ENCODE measurements around the gene CASK.

The CASK gene

GRCh38 chrX:41561045-41561444 is 362.3 kb downstream of the CASK start:
- TF ChIP-seq, protein P1, sequence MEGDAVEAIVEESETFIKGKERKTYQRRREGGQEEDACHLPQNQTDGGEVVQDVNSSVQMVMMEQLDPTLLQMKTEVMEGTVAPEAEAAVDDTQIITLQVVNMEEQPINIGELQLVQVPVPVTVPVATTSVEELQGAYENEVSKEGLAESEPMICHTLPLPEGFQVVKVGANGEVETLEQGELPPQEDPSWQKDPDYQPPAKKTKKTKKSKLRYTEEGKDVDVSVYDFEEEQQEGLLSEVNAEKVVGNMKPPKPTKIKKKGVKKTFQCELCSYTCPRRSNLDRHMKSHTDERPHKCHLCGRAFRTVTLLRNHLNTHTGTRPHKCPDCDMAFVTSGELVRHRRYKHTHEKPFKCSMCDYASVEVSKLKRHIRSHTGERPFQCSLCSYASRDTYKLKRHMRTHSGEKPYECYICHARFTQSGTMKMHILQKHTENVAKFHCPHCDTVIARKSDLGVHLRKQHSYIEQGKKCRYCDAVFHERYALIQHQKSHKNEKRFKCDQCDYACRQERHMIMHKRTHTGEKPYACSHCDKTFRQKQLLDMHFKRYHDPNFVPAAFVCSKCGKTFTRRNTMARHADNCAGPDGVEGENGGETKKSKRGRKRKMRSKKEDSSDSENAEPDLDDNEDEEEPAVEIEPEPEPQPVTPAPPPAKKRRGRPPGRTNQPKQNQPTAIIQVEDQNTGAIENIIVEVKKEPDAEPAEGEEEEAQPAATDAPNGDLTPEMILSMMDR (IDR thresholded peaks at IDR 0.05; ENCODE audit: low read depth, low read length): no peak
- no peak overlapping the region for H3K27ac ChIP-seq
- no peaks in the 10 kb centered on the region for H3K36me3 ChIP-seq
- H3K4me3 ChIP-seq (ENCODE audit: low read depth, low read length): no peak overlapping the region
- no peaks in the 10 kb centered on the region for H3K27me3 ChIP-seq (ENCODE audit: insufficient read depth, low read depth, severe bottlenecking)
- H3K9me3 ChIP-seq (ENCODE audit: severe bottlenecking): no peaks in the 10 kb centered on the region
- no peak for DNase-seq

DNA sequence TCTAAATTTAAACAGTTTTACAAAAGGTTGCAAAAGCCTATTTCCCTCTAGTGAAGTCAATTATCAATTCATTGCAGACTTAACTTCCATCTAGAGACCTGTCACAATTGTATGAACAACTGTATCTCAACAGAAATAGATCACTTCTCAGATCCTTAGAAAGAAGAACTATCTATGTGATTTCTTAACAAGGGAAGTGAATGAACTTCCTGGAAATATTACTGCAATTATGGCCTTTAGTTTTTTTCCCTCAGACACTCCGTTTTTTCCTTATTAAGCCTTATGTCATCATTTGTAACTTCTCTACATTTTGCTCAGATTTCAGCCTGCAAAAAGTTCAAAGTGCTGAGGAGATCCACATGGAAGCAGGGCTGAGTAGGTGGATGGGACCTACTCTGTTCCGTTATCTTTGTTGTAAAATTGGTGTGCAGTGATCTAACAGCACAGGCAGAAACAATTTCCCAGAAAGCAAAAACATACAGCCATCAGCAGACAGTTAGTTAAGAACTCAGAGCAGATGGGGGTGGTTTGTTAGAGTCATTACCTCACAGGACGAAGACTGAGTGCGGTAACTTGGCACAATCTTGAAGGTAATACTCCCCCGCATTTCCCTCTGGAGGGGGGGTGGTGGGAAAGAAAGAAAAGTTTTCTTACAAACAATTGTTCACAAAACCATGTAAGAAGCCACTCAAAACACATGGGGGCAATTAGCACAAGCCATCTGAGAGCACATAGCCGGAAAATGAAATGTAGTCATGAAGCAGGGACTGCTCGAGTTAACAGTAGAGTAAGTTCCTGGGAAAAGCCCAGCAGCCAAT is 363.9 kb downstream of the CASK start:
- DNase-seq: no peak
- Histone ChIP-seq H3K36me3 (no peaks in the 10 kb centered on the region), H3K27me3 (ENCODE audit: insufficient read depth, low read depth, severe bottlenecking) (no peaks in the 10 kb centered on the region), H3K27ac (no peak overlapping the region), H3K4me3 (ENCODE audit: low read depth, low read length) (no peak overlapping the region), H3K9me3 (ENCODE audit: severe bottlenecking) (no peaks in the 10 kb centered on the region)
- TF ChIP-seq, protein P1 (IDR thresholded peaks at IDR 0.05; ENCODE audit: low read depth, low read length): no peak

- Histone ChIP-seq H3K9me3 (ENCODE audit: severe bottlenecking) (no peaks in the 10 kb centered on the region), H3K27me3 (ENCODE audit: insufficient read depth, low read depth, severe bottlenecking) (no peaks in the 10 kb centered on the region), H3K36me3 (no peaks in the 10 kb centered on the region), H3K27ac (no peak overlapping the region), H3K4me3 (ENCODE audit: low read depth, low read length) (no peak overlapping the region)
- TF ChIP-seq, protein P1 (IDR thresholded peaks at IDR 0.05; ENCODE audit: low read depth, low read length): 0 out of 2 replicates have a peak, but pooled peaks have one; percentile 1
- DNase-seq: no peak
Observed at GRCh38 chrX:41558531-41558930, 364.8 kb downstream of the CASK start.

DNA sequence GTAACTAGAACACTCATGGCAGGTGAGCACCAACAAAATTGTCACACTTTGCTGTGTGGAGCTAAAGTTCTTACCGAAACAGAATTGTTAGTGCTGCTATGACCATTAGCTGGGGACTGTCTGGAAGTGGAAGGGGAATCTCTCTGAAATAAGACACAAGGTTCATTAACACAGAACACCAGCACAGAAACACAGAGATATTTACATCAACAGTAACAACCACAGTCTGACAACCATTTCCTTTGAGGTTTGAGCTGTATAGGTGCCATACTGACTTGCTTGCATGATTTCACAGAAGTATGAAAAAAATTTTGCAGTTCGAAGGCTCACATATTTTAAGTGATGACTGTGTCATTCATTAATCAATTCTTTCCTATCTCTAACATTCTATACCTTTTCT is 366.4 kb downstream of the CASK start:
- TF ChIP-seq, protein P1 (IDR thresholded peaks at IDR 0.05; ENCODE audit: low read depth, low read length): no peak
- H3K27ac ChIP-seq: no peak overlapping the region
- H3K36me3 ChIP-seq: no peaks in the 10 kb centered on the region
- peaks cover 2% of the 10 kb centered on the region for H3K27me3 ChIP-seq (ENCODE audit: insufficient read depth, low read depth, severe bottlenecking)
- no peak for DNase-seq
- no peaks in the 10 kb centered on the region for H3K9me3 ChIP-seq (ENCODE audit: severe bottlenecking)
- no peak overlapping the region for H3K4me3 ChIP-seq (ENCODE audit: low read depth, low read length)

GRCh38 chrX:41553688-41554087 is 369.7 kb downstream of the CASK start:
- peaks cover 2% of the 10 kb centered on the region for H3K27me3 ChIP-seq (ENCODE audit: insufficient read depth, low read depth, severe bottlenecking)
- H3K9me3 ChIP-seq (ENCODE audit: severe bottlenecking): no peaks in the 10 kb centered on the region
- H3K36me3 ChIP-seq: no peaks in the 10 kb centered on the region
- TF ChIP-seq, protein P1 (IDR thresholded peaks at IDR 0.05; ENCODE audit: low read depth, low read length): no peak
- DNase-seq: no peak
- H3K27ac ChIP-seq: no peak overlapping the region
- no peak overlapping the region for H3K4me3 ChIP-seq (ENCODE audit: low read depth, low read length)

- no peak overlapping the region for H3K27ac ChIP-seq
- TF ChIP-seq, protein P1 (IDR thresholded peaks at IDR 0.05; ENCODE audit: low read depth, low read length): no peak
- no peaks in the 10 kb centered on the region for H3K36me3 ChIP-seq
- H3K9me3 ChIP-seq (ENCODE audit: severe bottlenecking): no peaks in the 10 kb centered on the region
- H3K27me3 ChIP-seq (ENCODE audit: insufficient read depth, low read depth, severe bottlenecking): peaks cover 2% of the 10 kb centered on the region
- H3K4me3 ChIP-seq (ENCODE audit: low read depth, low read length): no peak overlapping the region
- DNase-seq: no peak
Observed at GRCh38 chrX:41548411-41548810, 374.9 kb downstream of the CASK start.
